HepG2 (cell line): ENCODE measurements around the gene TRAK1.

Experiments used
- POLR2AphosphoS5 ChIP-seq: IDR thresholded peaks from 2 replicates; pipeline ENCODE4 v1.6.1; 2012; ENCODE audit warnings: low read depth, low read length
- ZIK1 ChIP-seq: sonication (generic); formaldehyde crosslinking; IDR thresholded peaks from 2 replicates; pipeline ENCODE4 v1.5.0; 2020; ENCODE audit warnings: mild to moderate bottlenecking, low read depth, missing genetic modification reagents, borderline replicate concordance
- TF ChIP-seq, protein P1 (sequence below): sonication (generic); formaldehyde crosslinking; IDR thresholded peaks from 2 replicates; pipeline ENCODE4 v1.5.0; 2020; ENCODE audit warnings: mild to moderate bottlenecking, missing genetic modification reagents, moderate library complexity
- TF ChIP-seq, protein P2 (sequence below): sonication (generic); formaldehyde crosslinking; IDR thresholded peaks from one replicate; pipeline ENCODE4 v1.5.1; 2020; ENCODE audit warnings: mild to moderate bottlenecking, missing genetic modification reagents; ENCODE audit errors: not compliant biosample characterization

DNA sequence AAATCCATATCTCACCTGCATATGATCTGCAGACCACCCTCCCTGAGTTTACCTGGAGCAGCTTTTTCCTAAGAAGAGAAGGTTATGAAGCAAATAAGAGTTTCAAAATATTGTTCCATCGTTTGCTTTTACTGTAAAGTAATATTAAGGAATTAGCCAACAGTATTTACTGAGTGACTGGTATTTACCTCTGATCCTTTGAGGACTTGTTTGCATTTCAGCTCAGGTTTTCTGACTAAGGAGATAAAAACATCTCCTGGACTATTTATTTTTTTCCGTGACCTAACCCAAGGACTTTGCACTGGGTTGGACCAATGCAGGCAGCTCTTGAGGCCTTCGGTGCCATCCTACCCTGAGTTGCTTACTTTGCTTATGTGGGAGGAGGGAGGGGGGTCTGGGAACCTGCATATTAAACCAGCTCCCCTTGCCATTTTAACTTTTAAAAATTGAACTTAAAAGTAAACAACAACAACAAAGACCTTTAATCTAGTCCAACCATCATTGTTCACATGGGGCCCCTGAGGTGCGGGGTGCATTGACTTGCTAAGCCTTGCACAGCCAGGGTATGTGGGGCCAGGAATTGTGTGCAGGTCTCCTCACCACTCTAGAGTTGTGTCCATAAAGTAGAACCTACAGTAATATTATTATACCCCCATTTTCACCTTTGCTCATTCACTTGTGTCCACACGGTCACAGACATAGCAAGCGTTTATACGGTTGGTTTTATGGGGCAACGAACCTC, 39.3 kb downstream of the TRAK1 start:
- TF ChIP-seq, protein P1, sequence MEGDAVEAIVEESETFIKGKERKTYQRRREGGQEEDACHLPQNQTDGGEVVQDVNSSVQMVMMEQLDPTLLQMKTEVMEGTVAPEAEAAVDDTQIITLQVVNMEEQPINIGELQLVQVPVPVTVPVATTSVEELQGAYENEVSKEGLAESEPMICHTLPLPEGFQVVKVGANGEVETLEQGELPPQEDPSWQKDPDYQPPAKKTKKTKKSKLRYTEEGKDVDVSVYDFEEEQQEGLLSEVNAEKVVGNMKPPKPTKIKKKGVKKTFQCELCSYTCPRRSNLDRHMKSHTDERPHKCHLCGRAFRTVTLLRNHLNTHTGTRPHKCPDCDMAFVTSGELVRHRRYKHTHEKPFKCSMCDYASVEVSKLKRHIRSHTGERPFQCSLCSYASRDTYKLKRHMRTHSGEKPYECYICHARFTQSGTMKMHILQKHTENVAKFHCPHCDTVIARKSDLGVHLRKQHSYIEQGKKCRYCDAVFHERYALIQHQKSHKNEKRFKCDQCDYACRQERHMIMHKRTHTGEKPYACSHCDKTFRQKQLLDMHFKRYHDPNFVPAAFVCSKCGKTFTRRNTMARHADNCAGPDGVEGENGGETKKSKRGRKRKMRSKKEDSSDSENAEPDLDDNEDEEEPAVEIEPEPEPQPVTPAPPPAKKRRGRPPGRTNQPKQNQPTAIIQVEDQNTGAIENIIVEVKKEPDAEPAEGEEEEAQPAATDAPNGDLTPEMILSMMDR (CRISPR knock-in tag): no peak
- TF ChIP-seq POLR2AphosphoS5 (no peak), ZIK1 (no peak)
- TF ChIP-seq, protein P2, sequence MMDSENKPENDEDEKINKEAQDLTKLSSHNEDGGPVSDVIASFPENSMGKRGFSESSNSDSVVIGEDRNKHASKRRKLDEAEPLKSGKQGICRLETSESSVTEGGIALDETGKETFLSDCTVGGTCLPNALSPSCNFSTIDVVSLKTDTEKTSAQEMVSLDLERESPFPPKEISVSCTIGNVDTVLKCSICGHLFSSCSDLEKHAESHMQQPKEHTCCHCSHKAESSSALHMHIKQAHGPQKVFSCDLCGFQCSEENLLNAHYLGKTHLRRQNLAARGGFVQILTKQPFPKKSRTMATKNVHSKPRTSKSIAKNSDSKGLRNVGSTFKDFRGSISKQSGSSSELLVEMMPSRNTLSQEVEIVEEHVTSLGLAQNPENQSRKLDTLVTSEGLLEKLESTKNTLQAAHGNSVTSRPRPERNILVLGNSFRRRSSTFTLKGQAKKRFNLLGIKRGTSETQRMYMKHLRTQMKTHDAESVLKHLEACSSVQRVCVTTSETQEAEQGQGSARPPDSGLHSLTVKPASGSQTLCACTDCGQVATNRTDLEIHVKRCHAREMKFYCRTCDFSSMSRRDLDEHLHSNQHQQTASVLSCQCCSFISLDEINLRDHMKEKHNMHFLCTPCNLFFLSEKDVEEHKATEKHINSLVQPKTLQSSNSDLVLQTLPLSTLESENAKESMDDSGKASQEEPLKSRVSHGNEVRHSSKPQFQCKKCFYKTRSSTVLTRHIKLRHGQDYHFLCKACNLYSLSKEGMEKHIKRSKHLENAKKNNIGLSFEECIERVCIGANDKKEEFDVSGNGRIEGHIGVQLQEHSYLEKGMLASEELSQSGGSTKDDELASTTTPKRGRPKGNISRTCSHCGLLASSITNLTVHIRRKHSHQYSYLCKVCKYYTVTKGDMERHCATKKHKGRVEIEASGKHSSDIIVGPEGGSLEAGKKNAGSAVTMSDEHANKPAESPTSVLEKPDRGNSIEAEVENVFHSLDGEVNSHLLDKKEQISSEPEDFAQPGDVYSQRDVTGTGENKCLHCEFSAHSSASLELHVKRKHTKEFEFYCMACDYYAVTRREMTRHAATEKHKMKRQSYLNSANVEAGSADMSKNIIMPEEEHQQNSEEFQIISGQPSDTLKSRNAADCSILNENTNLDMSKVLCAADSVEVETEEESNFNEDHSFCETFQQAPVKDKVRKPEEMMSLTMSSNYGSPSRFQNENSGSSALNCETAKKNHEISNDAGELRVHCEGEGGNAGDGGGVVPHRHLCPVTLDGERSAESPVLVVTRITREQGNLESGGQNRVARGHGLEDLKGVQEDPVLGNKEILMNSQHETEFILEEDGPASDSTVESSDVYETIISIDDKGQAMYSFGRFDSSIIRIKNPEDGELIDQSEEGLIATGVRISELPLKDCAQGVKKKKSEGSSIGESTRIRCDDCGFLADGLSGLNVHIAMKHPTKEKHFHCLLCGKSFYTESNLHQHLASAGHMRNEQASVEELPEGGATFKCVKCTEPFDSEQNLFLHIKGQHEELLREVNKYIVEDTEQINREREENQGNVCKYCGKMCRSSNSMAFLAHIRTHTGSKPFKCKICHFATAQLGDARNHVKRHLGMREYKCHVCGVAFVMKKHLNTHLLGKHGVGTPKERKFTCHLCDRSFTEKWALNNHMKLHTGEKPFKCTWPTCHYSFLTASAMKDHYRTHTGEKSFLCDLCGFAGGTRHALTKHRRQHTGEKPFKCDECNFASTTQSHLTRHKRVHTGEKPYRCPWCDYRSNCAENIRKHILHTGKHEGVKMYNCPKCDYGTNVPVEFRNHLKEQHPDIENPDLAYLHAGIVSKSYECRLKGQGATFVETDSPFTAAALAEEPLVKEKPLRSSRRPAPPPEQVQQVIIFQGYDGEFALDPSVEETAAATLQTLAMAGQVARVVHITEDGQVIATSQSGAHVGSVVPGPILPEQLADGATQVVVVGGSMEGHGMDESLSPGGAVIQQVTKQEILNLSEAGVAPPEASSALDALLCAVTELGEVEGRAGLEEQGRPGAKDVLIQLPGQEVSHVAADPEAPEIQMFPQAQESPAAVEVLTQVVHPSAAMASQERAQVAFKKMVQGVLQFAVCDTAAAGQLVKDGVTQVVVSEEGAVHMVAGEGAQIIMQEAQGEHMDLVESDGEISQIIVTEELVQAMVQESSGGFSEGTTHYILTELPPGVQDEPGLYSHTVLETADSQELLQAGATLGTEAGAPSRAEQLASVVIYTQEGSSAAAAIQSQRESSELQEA (CRISPR knock-in tag): no peak
